ENCODE data around the gene RABGGTA.
"Not testable (repeated sequence)": the region's sequence is repeated elsewhere in the genome, so short reads cannot be mapped to it uniquely, and the experiment has no call there.

Gene RABGGTA

DNA sequence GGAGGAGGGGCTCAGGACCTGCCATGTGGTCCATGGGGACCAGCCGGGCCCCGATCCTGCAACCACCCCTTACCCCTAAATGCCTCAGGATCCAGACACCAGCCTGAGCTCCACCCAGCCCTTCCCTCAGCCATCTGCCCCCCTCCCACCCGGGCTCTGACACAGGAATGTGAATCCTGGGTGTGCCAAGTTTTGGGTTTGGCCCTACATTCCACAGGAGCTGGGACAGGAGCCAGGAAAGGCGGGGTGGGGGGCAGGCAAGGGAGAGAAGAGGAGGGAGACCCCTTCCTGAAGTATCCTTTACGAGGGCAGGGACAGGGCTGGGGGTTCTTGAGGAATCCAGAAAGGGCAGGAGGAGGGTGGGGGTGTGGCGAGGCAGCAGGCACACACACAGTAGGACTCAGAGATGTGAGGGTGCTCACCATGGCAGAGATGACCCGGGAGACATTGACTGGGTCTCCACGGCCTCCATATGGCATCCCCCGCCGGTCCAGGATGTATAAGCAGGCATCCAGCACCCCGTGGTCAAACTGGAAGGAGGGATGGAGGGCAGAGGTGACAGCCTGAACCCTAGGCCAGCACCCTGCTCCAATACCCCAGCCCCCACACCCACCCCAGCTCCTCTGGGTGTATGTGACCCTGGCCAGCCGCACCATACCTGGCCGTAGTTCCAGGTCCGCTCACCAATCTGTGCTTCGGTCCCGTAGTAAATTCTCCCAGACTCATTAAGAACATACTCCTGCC, 11.9 kb downstream of the RABGGTA start:
- DNase-seq, result no peak

GRCh38 chr14:24258548-24259265, 12.7 kb downstream of the RABGGTA start:
- DNase-seq, result no peak

- no peak for DNase-seq
Observed at GRCh38 chr14:24258119-24258518, 13.3 kb downstream of the RABGGTA start.

- DNase-seq, result no peak
Observed at GRCh38 chr14:24256960-24257359, 14.4 kb downstream of the RABGGTA start.

DNA sequence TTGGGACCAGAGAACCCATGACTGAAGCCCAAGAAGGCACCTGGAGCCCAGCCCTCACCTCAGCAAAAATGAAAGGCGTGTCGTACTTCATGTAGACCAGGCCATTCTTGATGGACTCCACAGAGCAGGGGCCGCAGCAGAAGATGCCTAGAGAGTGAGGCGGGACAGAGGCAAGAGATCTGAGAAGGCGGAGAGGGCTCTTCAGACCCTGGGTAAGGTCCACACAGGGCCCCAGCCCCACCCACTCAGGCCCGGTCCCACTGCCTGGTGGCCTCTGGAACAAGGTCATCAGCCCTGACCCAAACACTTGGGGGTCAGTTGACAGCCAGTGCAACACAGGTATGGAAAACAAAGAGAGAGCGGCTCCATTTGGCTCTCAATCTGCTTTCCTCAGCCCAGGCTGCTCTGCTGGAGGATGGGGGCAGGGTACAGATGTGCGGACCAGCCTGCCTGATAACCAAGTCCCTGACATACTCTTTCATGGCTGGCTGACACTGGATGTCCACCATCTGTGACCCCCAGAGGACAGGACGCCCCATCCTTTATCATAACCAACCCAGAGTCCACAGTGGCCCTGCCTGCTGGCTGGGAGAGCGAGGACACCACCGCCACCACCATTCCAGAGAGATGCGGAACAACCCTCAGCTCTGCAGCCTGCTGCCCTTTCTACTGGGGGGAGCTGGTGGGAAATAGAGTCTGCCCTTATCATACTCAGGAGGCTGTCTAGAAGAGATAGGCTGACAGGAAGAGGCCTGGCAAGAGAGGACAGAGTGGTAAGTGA, 15.3 kb downstream of the RABGGTA start:
- no peak for DNase-seq

DNA sequence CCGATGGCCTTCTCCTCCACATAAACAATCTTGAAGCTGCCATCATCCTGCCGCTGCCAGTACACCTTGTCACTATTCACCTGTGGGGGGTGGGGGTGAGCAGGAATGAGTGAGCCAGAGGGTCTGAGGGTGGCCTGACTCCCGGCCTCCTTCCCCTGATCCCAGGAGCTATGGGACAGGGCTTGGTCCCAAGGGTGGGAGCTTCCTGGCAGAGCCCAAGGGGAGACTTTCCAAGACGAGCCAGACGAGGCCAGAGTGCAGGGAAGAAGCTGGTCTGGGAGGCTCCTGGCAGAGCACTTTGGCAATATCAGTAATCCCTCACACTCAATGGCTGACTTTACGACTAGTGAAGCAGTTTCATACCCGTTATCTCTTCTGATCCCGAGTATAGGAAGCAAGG, 16.0 kb downstream of the RABGGTA start:
- no peak for DNase-seq

- no peak for DNase-seq
Observed at GRCh38 chr14:24254630-24255392, 16.6 kb downstream of the RABGGTA start.

- DNase-seq, result no peak
Observed at GRCh38 chr14:24253936-24254335, 17.5 kb downstream of the RABGGTA start.

DNA sequence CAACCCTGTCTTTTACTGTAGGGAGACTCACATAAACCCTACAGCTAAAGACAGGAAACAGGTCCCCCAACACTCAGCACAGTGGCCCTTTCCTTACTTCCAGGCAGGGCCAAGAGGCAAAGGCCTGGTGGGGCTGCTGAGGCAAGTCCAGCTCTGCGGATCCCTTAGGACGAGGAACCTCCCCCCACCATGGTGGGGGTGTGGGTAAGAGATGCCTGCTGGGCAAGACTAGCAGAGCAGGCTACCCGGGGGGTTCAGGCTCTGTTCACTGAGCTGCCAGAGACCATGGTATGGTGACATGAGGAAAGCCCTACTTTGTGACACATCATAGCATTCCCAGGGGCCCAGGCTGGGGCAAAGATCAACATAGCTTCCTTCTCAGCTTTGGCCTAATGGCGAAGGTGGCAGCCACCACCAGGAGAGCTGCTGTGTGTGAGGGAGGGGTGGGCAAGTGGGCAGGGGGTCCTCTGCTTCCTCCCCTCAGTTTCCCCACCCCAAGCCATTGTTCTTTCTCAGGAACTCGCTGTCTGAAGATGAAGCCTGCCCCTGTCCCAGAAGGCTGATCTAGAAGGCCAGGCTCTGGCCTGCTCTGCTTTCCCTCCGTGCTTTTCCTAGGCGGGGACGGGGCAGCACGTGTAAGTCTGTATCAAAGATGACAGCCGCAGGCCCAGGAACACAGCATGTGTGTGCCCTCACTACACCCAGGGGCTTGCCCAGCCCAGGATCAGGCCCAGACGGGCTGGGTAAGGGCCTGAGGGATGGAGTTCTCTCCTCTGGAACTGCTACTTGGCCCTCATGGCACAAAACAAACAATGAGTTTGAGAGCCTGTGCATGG, 18.9 kb downstream of the RABGGTA start:
- DNase-seq, result no peak

- DNase-seq, result no peak
Observed at GRCh38 chr14:24251880-24252288, 19.5 kb downstream of the RABGGTA start.

- no peak for DNase-seq
Observed at GRCh38 chr14:24250354-24250753, 21.0 kb downstream of the RABGGTA start.

GRCh38 chr14:24249230-24250021, 22.0 kb downstream of the RABGGTA start:
- no peak for DNase-seq

- DNase-seq, result no peak
Observed at GRCh38 chr14:24247422-24247821, 24.0 kb downstream of the RABGGTA start.

GRCh38 chr14:24246765-24247212, 24.6 kb downstream of the RABGGTA start:
- DNase-seq, result no peak

DNA sequence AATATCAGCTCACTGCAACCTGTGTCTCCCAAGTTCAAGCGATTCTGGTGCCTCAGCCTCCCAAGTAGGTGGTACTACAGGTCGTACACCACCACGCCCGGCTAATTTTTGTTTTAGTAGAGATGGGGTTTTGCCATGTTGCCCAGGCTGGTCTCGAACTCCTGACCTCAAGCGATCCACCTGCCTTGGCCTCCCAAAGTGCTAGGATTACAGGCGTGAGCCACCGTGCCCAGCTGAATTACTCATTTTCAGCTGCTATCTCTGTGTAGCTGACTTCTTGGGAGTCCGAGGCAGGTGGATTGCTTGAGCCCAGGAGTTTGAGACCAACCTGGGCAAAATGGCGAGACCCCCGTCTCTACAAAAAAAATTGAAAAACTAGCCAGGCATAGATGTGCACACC, 26.0 kb downstream of the RABGGTA start:
- DNase-seq, result not testable (repeated sequence)

DNA sequence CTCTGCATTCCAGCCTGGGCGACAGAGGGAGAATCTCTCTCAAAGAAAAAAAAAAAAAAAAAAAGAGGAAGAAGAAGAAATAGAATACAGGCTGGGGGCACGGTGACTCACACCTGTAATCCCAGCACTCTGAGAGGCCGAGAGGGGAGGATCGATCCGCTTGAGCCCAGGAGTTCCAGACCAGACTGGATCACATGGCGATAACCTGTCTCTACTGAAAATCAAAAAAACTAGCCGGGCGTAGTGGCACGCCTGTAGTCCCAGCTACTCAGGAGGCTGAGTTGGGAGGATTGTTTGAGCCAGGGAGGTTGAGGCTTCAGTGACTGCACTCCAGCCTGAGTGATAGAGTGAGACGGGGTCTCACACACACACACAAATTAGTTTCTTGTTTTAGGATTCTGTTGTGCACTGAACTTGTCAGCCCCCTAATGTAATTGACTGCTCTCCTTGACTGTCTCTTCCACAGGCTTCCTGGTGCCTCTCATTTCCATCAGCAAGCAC, 28.0 kb downstream of the RABGGTA start:
- no peak for DNase-seq

DNA sequence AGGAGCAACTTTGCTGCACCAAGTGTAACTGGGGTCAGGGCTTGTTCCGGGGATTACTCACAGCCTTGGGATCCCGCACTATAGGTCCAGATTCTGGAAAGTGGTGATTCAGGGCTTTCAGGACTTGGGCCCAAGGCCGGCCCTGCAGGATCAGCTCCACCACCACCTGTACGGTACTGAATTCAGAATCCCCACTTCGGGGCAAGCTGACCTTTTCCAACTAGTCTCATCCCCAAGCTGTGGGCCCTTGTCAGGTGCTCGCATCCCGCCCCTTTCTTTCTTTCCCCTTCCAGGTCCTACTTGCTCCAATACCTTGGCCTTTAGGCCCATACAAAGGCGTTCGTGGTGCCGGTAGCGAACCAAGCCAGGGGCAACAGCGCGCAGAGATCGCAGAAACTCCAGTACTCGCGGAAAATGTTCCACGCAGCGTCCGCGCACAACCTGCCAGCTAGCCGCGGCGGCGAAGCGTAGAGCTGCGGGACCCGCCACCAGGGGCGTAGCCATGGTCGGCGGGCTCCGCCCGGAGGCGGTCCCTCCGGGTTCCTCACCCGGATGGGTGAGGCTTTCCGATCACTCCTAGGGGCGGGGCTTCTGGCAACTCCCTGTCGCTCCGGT, 29.5 kb downstream of the RABGGTA start:
- peak; percentile 84 for DNase-seq

- no peak for DNase-seq
Observed at GRCh38 chr14:24240110-24240918, 31.1 kb downstream of the RABGGTA start.

GRCh38 chr14:24238527-24239037, 32.8 kb downstream of the RABGGTA start:
- DNase-seq, result no peak

Measured in amniotic stem cell (primary cell).